DOHH2 (cell line): ENCODE data around the gene PRND.
"Not testable (repeated sequence)": the region's sequence is repeated elsewhere in the genome, so short reads cannot be mapped to it uniquely, and the experiment has no call there.

ENCODE experiments used
- H3F3A ChIP-seq: fragments of 200-600 bp; sonication (generic), shearing (Covaris generic); 2 replicates; pipeline ENCODE4 v1.6.0; 2016; ENCODE audit warnings: antibody characterized with exemption, mild to moderate bottlenecking; ENCODE audit not compliant: control insufficient read depth, insufficient read depth
- H3K27ac ChIP-seq: fragments of 200-600 bp; sonication (generic); 2 replicates; pipeline ENCODE4 v1.5.1; 2014; ENCODE audit warnings: low read depth, mild to moderate bottlenecking, low read length, moderate library complexity
- H3K27me3 ChIP-seq: fragments of 200-600 bp; sonication (generic); 2 replicates; pipeline ENCODE4 v1.6.1; 2014; ENCODE audit warnings: mild to moderate bottlenecking, low read length, mixed read lengths; ENCODE audit not compliant: control insufficient read depth
- H3K36me3 ChIP-seq: fragments of 200-600 bp; sonication (generic); 2 replicates; pipeline ENCODE4 v1.6.1; 2014; ENCODE audit warnings: mild to moderate bottlenecking, low read length, moderate library complexity, mixed read lengths; ENCODE audit not compliant: control insufficient read depth
- H3K4me1 ChIP-seq: fragments of 200-600 bp; sonication (generic); 2 replicates; pipeline ENCODE4 v1.6.1; 2014; ENCODE audit warnings: mild to moderate bottlenecking, low read length, mixed read lengths; ENCODE audit not compliant: control insufficient read depth
- H3K4me2 ChIP-seq: fragments of 200-600 bp; sonication (generic); 2 replicates; pipeline ENCODE4 v1.6.0; 2014; ENCODE audit warnings: mild to moderate bottlenecking, low read length, moderate library complexity
- H3K4me3 ChIP-seq: fragments of 200-600 bp; sonication (generic); 2 replicates; pipeline ENCODE4 v1.5.1; 2014; ENCODE audit warnings: mild to moderate bottlenecking, low read length, mixed read lengths
- H3K79me2 ChIP-seq: fragments of 200-600 bp; sonication (generic); 2 replicates; pipeline ENCODE4 v1.6.1; 2014; ENCODE audit warnings: mild to moderate bottlenecking, low read length, mixed read lengths; ENCODE audit not compliant: control insufficient read depth
- H3K9me2 ChIP-seq: fragments of 200-600 bp; sonication (generic); replicated peaks from 2 replicates; pipeline ENCODE4 v1.6.1; 2014; ENCODE audit warnings: mild to moderate bottlenecking, low read length, mixed read lengths; ENCODE audit not compliant: control insufficient read depth
- H3K9me3 ChIP-seq: fragments of 200-600 bp; sonication (generic); 2 replicates; pipeline ENCODE4 v1.6.1; 2014; ENCODE audit warnings: antibody characterized with exemption, low read length, mixed read lengths; ENCODE audit not compliant: control insufficient read depth, insufficient read depth
- H4K20me1 ChIP-seq: fragments of 200-600 bp; sonication (generic); 2 replicates; pipeline ENCODE4 v1.6.0; 2014; ENCODE audit warnings: low read depth, mild to moderate bottlenecking, antibody characterized with exemption, low read length, moderate library complexity; ENCODE audit not compliant: control insufficient read depth, insufficient read depth
- CTCF ChIP-seq: fragments of 200-600 bp; sonication (generic); IDR thresholded peaks from one replicate; pipeline ENCODE4 v1.5.1; 2014; ENCODE audit warnings: antibody characterized with exemption, mild to moderate bottlenecking, low read depth, low read length; ENCODE audit not compliant: poor library complexity, severe bottlenecking
- EZH2phosphoT487 ChIP-seq: fragments of 200-600 bp; sonication (generic); IDR thresholded peaks from 2 replicates; pipeline ENCODE4 v1.6.1; 2017; ENCODE audit warnings: borderline replicate concordance, mild to moderate bottlenecking, antibody characterized with exemption, low read length, moderate library complexity, mixed read lengths

The PRND gene

GRCh38 chr20:4770026-4770425 lies 48.3 kb downstream of the PRND start:
- Histone ChIP-seq H3K9me2 (no peaks in the 10 kb centered on the region), H3K36me3 (no peaks in the 10 kb centered on the region), H4K20me1 (no peaks in the 10 kb centered on the region), H3K4me2 (no peak overlapping the region), H3K27me3 (no peaks in the 10 kb centered on the region), H3K27ac (no peak overlapping the region), H3F3A (no peaks in the 10 kb centered on the region), H3K9me3 (peaks cover 23% of the 10 kb centered on the region), H3K4me3 (no peak overlapping the region), H3K79me2 (no peaks in the 10 kb centered on the region), H3K4me1 (peaks cover 12% of the 10 kb centered on the region)
- TF ChIP-seq CTCF (no peak), EZH2phosphoT487 (no peak)

GRCh38 chr20:4771004-4771403 lies 49.3 kb downstream of the PRND start:
- H3K27me3 ChIP-seq: no peaks in the 10 kb centered on the region
- H3K36me3 ChIP-seq: no peaks in the 10 kb centered on the region
- H3F3A ChIP-seq: no peaks in the 10 kb centered on the region
- no peaks in the 10 kb centered on the region for H3K9me2 ChIP-seq
- H3K27ac ChIP-seq: no peak overlapping the region
- TF ChIP-seq CTCF: no peak
- no peak for TF ChIP-seq EZH2phosphoT487
- H3K79me2 ChIP-seq: no peaks in the 10 kb centered on the region
- peaks cover 23% of the 10 kb centered on the region for H3K9me3 ChIP-seq
- H3K4me3 ChIP-seq: no peak overlapping the region
- peaks cover 12% of the 10 kb centered on the region for H3K4me1 ChIP-seq
- no peak overlapping the region for H3K4me2 ChIP-seq
- H4K20me1 ChIP-seq: no peaks in the 10 kb centered on the region

GRCh38 chr20:4772132-4772531 lies 50.4 kb downstream of the PRND start:
- Histone ChIP-seq H3K4me1 (peaks cover 2% of the 10 kb centered on the region), H3K9me2 (no peaks in the 10 kb centered on the region), H3K27ac (no peak overlapping the region), H3K9me3 (peaks cover 23% of the 10 kb centered on the region), H3K4me2 (no peak overlapping the region), H4K20me1 (no peaks in the 10 kb centered on the region), H3K27me3 (no peaks in the 10 kb centered on the region), H3F3A (no peaks in the 10 kb centered on the region), H3K36me3 (no peaks in the 10 kb centered on the region), H3K79me2 (no peaks in the 10 kb centered on the region), H3K4me3 (no peak overlapping the region)
- TF ChIP-seq CTCF (no peak), EZH2phosphoT487 (no peak)

- H3K36me3 ChIP-seq: not testable (repeated sequence)
- peaks cover 23% of the 10 kb centered on the region for H3K9me3 ChIP-seq
These were observed 51.3 kb downstream of the PRND start for GRCh38 chr20:4773014-4773413.

More at GRCh38 chr20:4773014-4773413, 51.3 kb downstream of the PRND start:
- not testable (repeated sequence) for H3K4me1 ChIP-seq, H3F3A ChIP-seq, H3K79me2 ChIP-seq, H3K27ac ChIP-seq, H3K4me3 ChIP-seq, H4K20me1 ChIP-seq, H3K9me2 ChIP-seq, H3K4me2 ChIP-seq, H3K27me3 ChIP-seq
